Measurements from ENCODE around the gene HIGD2A.
A peak's percentile ranks its signal among the peaks of the same experiment; 100 is the strongest.

The HIGD2A gene

DNA sequence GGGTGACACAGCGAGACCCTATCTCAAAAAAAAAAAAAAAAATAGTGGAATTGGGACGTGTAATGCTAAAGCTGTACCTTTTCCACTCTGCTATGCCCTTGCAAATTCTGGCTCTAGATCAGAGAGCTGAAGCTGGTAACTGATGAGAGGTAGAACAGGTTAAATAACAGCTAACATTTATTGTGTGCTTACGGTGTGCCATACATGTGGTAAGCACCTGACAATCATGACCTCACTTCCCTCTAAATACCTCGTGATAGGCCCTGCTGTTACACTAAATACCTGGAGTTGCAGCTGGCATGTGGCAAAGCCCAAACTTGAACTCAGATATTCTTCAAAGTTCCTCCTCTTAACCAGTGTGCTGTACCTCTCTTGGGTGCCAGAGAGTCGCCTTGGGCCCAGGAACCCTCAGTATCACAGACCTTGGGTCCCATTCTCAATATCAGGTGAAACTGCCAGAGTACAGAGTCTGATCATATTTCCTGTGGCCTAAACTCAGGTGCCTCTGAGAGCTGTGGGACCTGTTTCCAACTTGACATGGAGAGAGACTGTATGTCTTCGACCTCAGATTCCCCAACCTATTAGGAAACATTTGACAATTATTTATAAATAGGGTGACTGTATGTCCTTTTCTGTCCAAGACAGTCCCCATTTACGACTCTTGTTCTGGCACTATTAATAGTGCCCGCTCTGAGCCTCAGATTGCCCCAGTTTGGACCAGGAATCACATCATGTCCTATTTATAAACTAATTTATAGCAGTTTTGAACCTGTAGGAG, 18.4 kb upstream of the HIGD2A start:
- DNase-seq (ENCODE audit: low spot score) = no peak

DNA sequence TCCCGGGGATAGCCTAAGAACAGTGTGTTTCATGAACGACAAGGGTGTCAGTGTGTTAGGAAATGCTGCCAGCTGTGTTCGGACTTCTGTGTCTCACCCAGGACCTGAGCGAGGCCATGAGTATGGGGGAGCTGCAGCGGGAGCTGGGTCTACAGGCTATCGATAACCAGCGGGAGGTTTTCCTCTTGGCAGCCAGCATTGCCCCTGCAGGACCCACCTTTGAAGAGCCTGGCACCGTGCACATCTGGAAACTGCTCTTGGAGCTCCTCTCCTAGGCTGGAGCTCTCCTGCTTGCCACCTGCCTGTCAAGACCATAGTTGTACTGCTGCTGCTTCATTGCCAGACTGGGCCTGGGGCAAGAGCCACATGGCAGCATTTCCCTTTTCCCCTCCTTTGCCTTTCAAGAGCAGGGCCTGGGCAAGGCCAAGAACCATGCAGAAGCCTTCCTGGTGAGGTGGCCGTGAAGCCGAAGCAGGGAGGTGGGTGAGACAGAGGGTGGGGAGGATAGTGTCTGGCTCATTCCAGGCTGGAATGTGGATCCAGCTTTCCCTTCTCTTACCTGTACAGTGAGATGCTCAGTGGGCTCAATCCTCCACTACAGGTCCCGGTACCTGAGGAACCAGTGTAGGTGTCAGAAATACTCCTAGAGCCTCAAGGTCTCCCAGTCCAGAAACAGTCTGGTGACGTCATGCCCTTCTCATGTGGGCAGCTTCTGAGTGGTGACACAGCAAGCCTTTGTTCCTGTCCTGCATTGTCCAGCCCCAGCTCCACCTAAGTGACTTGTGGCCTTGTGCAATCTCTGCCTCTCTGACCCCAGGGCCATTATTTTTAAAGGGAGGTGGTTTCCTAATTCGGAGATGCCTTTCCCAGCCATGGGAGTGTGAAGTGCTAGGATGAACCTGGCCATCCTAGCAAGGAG, 16.7 kb upstream of the HIGD2A start:
- no peak for DNase-seq (ENCODE audit: low spot score)

DNA sequence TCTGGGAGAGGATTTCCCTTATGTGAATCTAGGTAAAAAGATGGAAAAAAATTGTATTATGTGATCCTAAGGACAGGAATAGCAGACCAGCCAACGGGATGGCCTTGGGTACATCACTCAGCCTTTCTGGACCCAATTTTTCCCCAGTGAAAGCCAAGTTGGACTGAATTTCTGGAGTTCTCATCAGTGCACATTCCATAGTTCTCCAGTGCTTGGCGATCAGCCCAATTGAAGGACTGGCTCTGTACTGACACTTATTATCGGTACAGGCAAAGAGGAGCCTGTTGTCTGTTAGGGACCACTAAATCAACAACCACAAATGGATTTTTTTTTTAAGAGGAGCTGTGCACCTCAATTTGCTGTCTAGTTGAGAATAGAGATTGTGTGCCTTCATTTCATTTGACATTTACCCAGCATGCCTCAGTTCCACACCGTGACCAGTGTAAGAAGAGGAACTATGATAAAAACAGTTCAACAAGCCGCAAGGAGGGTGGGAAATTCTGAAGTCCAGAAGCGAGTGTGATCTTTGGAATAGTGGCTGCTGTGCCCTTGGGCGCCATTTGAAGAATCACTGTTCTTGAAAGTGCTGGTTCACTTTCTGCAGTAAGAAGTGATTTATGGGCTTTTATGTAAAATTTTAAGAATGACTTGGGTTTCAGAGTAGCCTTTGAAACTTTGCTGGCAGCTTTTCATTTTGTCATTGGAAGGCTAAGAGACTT, 15.3 kb upstream of the HIGD2A start:
- DNase-seq (ENCODE audit: low spot score) = no peak

GRCh38 chr5:176379881-176380280, 8.7 kb upstream of the HIGD2A start:
- no peak for DNase-seq (ENCODE audit: low spot score)

GRCh38 chr5:176381423-176381822, 7.1 kb upstream of the HIGD2A start:
- no peak for DNase-seq (ENCODE audit: low spot score)

- DNase-seq (ENCODE audit: low spot score) = no peak
These were observed 6.6 kb upstream of the HIGD2A start for GRCh38 chr5:176381979-176382378.

- no peak for DNase-seq (ENCODE audit: low spot score)
These were observed 5.8 kb upstream of the HIGD2A start for GRCh38 chr5:176382721-176383120.

GRCh38 chr5:176383248-176383905, 5.2 kb upstream of the HIGD2A start:
- no peak for DNase-seq (ENCODE audit: low spot score)

DNA sequence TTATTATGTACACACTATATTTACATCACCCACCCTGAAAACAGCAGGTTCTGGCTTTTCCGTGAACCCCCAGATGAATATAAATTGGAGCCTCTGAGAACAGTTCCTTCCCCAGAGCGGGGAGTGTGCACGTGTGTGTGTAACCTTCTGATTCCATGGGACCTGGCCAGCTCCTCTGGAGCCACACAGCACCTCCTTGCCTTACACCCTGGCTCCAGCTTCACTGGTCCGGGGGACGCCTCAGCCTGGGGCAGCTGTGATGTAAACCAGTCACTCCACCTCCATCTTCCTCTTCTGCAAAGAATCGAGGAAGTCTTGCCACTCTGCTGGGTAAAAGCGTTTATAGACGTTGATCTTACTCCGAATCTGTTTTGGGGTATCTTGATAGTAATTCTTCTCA, 4.6 kb upstream of the HIGD2A start:
- no peak for DNase-seq (ENCODE audit: low spot score)

GRCh38 chr5:176384366-176384930, 4.1 kb upstream of the HIGD2A start:
- no peak for DNase-seq (ENCODE audit: low spot score)

- no peak for DNase-seq (ENCODE audit: low spot score)
These were observed 3.6 kb upstream of the HIGD2A start for GRCh38 chr5:176384991-176385390.

GRCh38 chr5:176386491-176386890, 2.1 kb upstream of the HIGD2A start:
- DNase-seq (ENCODE audit: low spot score) = no peak

DNA sequence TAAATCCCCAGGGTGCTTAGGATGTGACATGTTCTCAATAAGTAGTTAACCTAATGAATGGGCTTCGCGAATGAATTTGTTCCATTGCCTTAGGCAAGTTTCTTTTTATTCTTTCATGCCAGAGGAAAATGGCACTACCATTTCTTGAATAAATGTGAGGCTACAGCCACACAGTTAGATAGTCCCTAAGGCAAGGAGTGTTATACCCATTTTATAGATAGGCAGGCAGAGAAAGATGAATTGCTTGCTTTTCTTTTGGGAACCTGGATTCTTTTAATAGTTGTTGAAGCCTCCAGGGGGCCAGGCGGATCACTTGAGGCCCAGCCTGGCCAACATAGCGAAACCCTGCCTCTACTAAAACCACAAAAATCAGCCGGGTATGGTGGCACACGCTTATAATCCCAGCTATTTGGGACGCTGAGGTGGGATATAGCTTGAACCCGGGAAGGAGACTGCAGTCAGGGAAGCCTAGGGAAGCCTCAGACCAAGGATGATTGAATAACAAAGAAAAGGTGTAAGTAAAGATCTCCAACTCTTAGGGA, 1.1 kb upstream of the HIGD2A start:
- DNase-seq (ENCODE audit: low spot score) = no peak

DNA sequence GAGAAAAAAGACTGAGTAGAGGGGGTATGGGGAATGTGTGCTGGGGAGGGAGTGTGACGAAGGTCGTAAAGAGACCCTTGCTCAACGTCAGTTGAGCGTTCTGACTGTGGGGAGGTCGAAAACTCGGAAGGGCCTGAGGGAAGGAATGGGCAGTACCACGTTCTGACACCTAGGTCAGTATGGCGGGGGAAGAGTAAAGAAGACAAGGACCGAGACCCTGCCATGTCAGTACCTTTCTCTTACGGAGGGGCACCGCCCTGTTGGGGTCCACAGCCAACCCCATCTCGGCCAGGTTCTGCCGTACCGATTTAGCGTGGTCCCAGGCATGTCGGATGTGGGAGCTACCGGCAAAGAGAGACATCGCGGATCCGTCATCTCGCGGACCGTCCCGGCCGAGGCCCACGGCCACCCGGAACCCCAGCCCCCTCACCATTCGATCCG, 528 bp upstream of the HIGD2A start:
- peak; percentile 73 for DNase-seq (ENCODE audit: low spot score)

- DNase-seq (ENCODE audit: low spot score) = no peak
These were observed 878 bp downstream of the HIGD2A start for GRCh38 chr5:176389135-176390123.

DNA sequence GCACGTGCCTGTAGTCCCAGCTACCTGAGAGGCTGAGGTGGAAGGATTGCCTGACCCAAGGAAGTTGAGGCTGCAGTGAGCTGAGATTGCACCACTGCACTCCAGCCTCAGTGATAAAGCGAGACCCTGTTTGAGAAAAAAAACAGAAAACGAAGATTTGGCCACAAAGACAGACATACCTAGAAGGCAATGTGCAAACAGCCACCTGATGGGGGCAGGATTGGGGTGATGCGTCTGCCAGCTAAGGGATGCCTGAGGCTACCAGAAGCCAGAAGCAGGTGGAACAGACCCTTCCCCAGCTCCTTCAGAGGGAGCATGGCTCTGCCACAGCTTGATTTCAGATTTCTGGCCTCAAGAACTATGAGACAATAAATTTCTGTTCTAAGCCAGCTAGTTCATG, 2.9 kb downstream of the HIGD2A start:
- no peak for DNase-seq (ENCODE audit: low spot score)

DNA sequence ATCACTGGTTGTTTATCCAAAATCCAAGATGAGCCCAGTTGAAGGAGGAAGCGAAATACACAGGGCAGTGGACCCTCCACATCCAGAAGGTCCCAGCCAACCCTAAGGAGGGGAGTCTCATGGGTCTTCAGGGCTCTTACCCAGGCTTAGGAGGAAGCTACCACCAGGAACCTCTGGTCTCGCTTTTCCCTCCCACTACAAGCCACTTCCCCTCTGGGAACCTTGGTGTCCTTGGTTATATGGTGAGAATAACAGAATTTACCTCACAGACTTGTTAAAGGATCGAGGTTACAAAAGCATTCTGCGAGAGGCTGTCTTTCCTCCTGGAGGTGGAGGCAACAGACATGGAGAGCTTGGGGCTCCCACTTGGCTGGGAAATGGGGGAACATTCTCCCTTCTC, 3.4 kb downstream of the HIGD2A start:
- no peak for DNase-seq (ENCODE audit: low spot score)

DNA sequence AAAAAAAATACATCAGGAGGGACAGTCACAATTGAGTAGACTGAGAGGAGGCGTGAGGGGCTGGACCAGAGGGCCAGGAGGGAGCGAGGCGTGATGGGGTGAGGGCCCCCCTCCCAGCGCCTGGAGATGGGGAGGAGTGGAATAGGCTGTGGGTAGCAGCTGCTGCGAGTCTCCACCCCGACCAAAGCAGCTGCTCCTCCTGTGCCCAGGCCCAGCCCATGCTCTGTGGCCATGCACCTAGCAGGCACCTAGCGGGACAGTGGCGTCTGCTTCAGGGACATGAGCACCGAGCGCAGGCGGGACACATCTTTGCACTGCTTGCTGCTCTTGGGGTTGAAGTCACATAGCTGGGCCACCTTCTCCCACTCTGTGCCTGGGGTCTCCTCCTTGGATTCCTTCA, 4.0 kb downstream of the HIGD2A start:
- no peak for DNase-seq (ENCODE audit: low spot score)

GRCh38 chr5:176394096-176394495, 5.5 kb downstream of the HIGD2A start:
- no peak for DNase-seq (ENCODE audit: low spot score)
